Astrocyte of the hippocampus (primary cell): ENCODE measurements around the gene PAPPA2.

Source experiments
- DNase-seq: peaks from one replicate; pipeline ENCODE4 v3.0.0; 2011; ENCODE audit warnings: low read depth, low spot score

The PAPPA2 gene

DNA sequence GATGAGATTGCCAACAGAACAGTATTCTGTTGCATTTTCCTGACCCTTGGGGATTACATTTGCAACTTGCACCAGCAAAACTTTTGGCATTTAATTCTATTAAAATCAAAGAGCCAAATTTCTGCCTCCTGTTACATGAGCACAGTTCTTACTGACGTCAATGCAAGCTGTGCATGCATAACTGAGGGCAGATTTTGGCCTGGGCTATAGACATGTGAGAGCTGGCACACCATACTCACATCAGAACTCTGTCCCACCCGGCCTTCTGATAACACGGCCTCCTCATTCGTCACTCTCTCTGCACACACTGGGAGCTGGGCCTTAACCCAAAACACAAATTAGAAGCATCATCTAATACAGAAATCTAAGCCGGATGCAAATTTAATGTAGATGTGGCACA lies 31.5 kb downstream of the PAPPA2 start:
- DNase-seq: no peak

- no peak for DNase-seq
Observed at GRCh38 chr1:176499671-176500070, 36.7 kb downstream of the PAPPA2 start.

GRCh38 chr1:176501599-176501998 lies 38.6 kb downstream of the PAPPA2 start:
- DNase-seq: peak; percentile 15

DNA sequence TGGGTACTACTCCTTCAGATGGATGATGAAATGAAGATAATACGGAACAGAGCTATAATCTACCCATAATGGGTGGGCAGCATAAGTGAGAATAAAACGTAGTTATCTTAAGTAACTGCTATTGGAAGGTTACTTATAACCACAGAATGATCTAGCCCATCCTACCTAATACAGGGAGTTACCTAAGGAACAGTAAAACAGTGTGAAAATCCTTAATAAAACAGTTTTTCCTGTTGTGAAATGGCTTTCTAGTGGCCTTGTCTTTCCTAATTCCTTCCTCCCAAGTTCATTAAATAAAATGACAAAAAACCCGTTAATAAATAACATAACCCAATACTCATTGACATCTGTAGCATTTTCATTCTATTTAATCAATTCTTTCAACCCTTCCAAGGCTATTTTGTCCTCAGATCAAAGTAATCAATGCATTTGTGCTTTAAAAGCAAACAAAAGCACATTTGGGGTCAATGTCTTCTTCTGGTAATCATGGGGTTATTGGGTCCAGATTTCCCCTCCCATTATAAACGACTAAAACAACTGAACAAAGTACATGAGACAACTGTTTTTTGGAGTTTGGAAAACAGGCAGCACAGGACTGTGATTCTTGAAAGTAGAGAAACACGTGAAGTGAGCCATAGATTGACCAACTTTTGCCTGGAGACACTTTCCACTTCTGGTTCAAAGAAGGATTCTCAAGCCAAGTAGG lies 42.0 kb downstream of the PAPPA2 start:
- DNase-seq: no peak

GRCh38 chr1:176512966-176513365 lies 50.0 kb downstream of the PAPPA2 start:
- no peak for DNase-seq

GRCh38 chr1:176515310-176515709 lies 52.3 kb downstream of the PAPPA2 start:
- DNase-seq: peak; percentile 88

- peak; percentile 63 for DNase-seq
Observed at GRCh38 chr1:176517484-176517883, 54.5 kb downstream of the PAPPA2 start.

- DNase-seq: no peak
Observed at GRCh38 chr1:176521211-176521610, 58.2 kb downstream of the PAPPA2 start.

GRCh38 chr1:176522310-176522845 lies 59.4 kb downstream of the PAPPA2 start:
- no peak for DNase-seq

GRCh38 chr1:176529395-176530090 lies 66.6 kb downstream of the PAPPA2 start:
- DNase-seq: no peak

- no peak for DNase-seq
Observed at GRCh38 chr1:176531036-176531435, 68.1 kb downstream of the PAPPA2 start.

DNA sequence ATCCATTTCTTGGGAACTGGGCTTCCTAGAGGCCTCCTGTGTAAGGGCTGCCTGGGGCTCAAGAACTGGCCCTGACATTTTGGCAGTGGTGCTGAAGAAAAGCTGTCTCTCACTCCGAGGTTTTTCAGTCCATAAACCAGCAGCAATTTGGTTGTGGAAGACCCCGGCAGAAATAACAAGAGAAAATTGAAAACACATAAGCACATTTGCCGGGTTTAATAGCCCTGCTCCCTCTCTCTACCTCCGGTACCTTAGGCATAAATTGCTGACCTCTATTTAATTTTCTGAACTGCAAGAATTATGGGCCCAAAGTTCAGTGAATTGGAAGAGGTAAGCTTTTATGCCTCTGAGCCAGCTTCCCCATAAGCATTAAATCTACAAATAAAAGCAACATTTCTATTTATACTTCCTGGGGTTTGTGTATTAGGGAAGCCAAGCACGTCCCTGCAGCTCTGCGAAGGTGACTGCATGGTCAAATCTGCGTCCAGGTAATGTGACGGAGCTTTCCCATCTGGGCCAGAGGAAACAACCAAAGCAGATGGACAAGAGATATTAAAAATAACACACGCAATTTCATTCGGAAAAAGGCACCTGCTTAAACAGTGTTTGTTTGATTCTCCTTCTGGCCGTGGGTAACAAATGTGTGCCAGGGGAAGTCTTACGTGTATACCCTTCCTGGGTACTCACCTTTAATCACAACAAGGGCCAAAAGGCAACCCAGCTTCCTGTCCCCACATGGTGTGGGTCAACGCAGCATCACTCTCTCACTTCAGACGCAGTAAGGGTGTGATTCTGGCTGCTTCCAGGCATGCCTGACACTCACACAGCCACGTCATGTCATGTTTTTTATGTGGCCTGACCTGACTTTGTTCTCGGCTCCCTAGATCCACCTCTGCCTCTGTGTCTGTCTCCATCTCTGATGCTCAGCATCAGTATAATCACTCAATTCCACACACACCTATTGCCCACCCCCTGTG lies 69.2 kb downstream of the PAPPA2 start:
- no peak for DNase-seq

GRCh38 chr1:176533020-176533419 lies 70.0 kb downstream of the PAPPA2 start:
- DNase-seq: no peak

DNA sequence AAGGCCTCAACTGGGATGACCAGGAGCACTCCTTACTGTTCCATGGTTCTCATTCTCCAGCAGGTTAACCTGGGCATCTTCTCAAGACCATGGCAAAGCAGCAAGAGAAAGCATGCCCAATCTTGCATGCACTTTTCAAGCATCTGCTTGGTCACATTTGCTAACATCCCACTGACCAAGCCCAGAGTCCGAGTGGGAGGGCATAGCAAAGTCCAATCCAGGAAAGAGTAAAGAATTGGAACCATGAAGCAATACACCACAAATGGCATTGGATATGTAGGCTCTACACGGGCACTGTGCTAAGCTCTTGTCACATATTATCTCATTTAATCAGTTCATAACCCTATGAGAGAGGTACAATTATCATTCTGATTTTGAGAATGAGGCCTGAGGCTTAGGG lies 73.6 kb downstream of the PAPPA2 start:
- no peak for DNase-seq

- DNase-seq: peak; percentile 11
Observed at GRCh38 chr1:176539018-176539417, 76.0 kb downstream of the PAPPA2 start.

DNA sequence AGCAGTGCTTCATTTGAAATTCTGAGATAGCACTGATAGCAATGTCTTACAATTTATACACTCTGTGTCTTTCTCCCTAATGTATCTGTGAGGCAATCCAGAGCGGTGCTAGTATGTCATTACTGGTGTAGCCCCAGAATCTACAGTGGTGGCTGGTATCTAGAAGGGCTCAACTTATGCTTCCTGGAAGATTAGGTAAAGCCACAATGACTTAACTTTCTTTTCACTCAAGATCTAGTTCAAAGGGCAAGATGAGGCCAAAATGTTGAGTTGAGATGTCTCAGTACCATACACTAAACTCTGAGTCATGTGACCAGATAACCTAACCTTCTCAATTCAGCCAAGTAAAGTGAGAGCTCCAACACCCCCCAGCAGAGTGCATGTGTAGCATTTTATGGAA lies 77.5 kb downstream of the PAPPA2 start:
- DNase-seq: no peak

GRCh38 chr1:176541663-176542062 lies 78.7 kb downstream of the PAPPA2 start:
- peak; percentile 46 for DNase-seq

GRCh38 chr1:176542352-176542751 lies 79.4 kb downstream of the PAPPA2 start:
- DNase-seq: no peak

GRCh38 chr1:176543360-176544129 lies 80.6 kb downstream of the PAPPA2 start:
- no peak for DNase-seq

- no peak for DNase-seq
Observed at GRCh38 chr1:176545034-176545639, 82.2 kb downstream of the PAPPA2 start.

- no peak for DNase-seq
Observed at GRCh38 chr1:176546825-176547224, 83.8 kb downstream of the PAPPA2 start.
